Activated CD4-positive, alpha-beta T cell treated with anti-CD3 and anti-CD28 coated beads for 48 hours (primary cell): ENCODE measurements around the gene GNLY.

ENCODE experiments used
- DNase-seq: peaks from one replicate; pipeline ENCODE4 v3.0.0-alpha.2; 2020

The GNLY gene

GRCh38 chr2:85730686-85731230 lies 36.6 kb downstream of the GNLY start:
- no peak for DNase-seq

- DNase-seq: no peak
Measured at GRCh38 chr2:85731606-85732005, 37.4 kb downstream of the GNLY start.

GRCh38 chr2:85732467-85733120 lies 38.4 kb downstream of the GNLY start:
- DNase-seq: no peak

- DNase-seq: no peak
Measured at GRCh38 chr2:85733121-85733960, 39.2 kb downstream of the GNLY start.

GRCh38 chr2:85734015-85734414 lies 39.9 kb downstream of the GNLY start:
- DNase-seq: no peak

- DNase-seq: no peak
Measured at GRCh38 chr2:85734942-85735608, 40.9 kb downstream of the GNLY start.

- DNase-seq: no peak
Measured at GRCh38 chr2:85735691-85736090, 41.5 kb downstream of the GNLY start.

- no peak for DNase-seq
Measured at GRCh38 chr2:85736456-85737355, 42.5 kb downstream of the GNLY start.

GRCh38 chr2:85737481-85737880 lies 43.3 kb downstream of the GNLY start:
- DNase-seq: no peak

GRCh38 chr2:85737961-85738360 lies 43.8 kb downstream of the GNLY start:
- no peak for DNase-seq

- no peak for DNase-seq
Measured at GRCh38 chr2:85740193-85740592, 46.0 kb downstream of the GNLY start.

- no peak for DNase-seq
Measured at GRCh38 chr2:85741211-85741832, 47.2 kb downstream of the GNLY start.

GRCh38 chr2:85741833-85742455 lies 47.8 kb downstream of the GNLY start:
- no peak for DNase-seq

- no peak for DNase-seq
Measured at GRCh38 chr2:85743304-85743978, 49.3 kb downstream of the GNLY start.

GRCh38 chr2:85744055-85744454 lies 49.9 kb downstream of the GNLY start:
- no peak for DNase-seq

GRCh38 chr2:85744741-85745601 lies 50.8 kb downstream of the GNLY start:
- DNase-seq: no peak

GRCh38 chr2:85745619-85746018 lies 51.5 kb downstream of the GNLY start:
- DNase-seq: no peak

- no peak for DNase-seq
Measured at GRCh38 chr2:85746321-85747004, 52.3 kb downstream of the GNLY start.

- no peak for DNase-seq
Measured at GRCh38 chr2:85747441-85747840, 53.3 kb downstream of the GNLY start.
